Ectodermal cell (in vitro differentiated cells): ENCODE data around the gene RAI2.

Experiments
- H3K27ac ChIP-seq: 2 replicates; pipeline ENCODE4 v1.7.0; 2013; ENCODE audit warnings: mild to moderate bottlenecking, low read depth, low read length; ENCODE audit not compliant: insufficient read depth, poor library complexity, severe bottlenecking
- H3K27me3 ChIP-seq: 2 replicates; pipeline ENCODE4 v1.7.0; 2013; ENCODE audit warnings: mild to moderate bottlenecking, low read length; ENCODE audit not compliant: insufficient read depth, control insufficient read depth, poor library complexity, severe bottlenecking
- H3K36me3 ChIP-seq: one replicate; pipeline ENCODE4 v1.7.0; 2013; ENCODE audit warnings: low read length; ENCODE audit not compliant: control insufficient read depth, insufficient read depth
- H3K4me1 ChIP-seq: one replicate; pipeline ENCODE4 v1.7.0; 2013; ENCODE audit warnings: low read length; ENCODE audit not compliant: control insufficient read depth, insufficient read depth
- H3K4me3 ChIP-seq: 2 replicates; pipeline ENCODE4 v1.7.0; 2013; ENCODE audit warnings: low read depth, low read length, control low read depth; ENCODE audit not compliant: insufficient read depth
- H3K9me3 ChIP-seq: 2 replicates; pipeline ENCODE4 v1.7.0; 2013; ENCODE audit warnings: mild to moderate bottlenecking, low read length, moderate library complexity; ENCODE audit not compliant: control insufficient read depth
- WGBS, 2 experiments: methylation state at CpG; one replicate each; pipeline ENCODE4 v1.1.7; 2013; ENCODE audit warnings: missing lambda C conversion rate in 2 of 2; 5-methylcytosine and 5-hydroxymethylcytosine counted together

The RAI2 gene

GRCh38 chrX:17854069-17854468 lies 7.0 kb downstream of the RAI2 start:
- Histone ChIP-seq H3K4me3 (no peak overlapping the region), H3K9me3 (no peaks in the 10 kb centered on the region), H3K4me1 (peaks cover 4% of the 10 kb centered on the region), H3K36me3 (no peaks in the 10 kb centered on the region), H3K27ac (no peak overlapping the region), H3K27me3 (peaks cover 28% of the 10 kb centered on the region)
- 67 to 80% methylated on average over 1 to 2 of the region's 2 CpGs for WGBS, 2 experiments

DNA sequence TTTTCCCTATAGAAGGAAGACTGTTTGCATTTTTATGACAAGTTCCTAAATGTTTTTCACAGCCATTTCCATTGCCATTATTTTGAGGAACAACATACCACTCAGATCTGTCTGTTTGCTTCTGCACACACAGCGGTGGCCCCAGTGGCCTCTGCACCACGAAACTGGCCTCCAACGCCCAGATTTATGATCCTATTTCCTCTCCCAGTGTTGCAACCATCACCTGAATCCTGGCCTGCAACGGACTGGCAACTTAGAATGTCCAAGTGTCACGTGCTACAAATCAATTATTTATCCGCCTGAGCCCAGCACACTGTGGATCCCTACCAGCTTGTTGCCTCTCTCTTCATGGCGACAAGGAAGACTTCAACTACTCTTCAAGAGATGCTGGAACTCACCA lies 9.2 kb downstream of the RAI2 start:
- H3K27me3 ChIP-seq, result peaks cover 6% of the 10 kb centered on the region
- no peaks in the 10 kb centered on the region for H3K4me1 ChIP-seq
- H3K9me3 ChIP-seq, result no peaks in the 10 kb centered on the region
- H3K27ac ChIP-seq, result no peak overlapping the region
- 92 to 93% methylated on average over 7 of the region's 7 CpGs for WGBS, 2 experiments
- H3K36me3 ChIP-seq, result no peaks in the 10 kb centered on the region
- H3K4me3 ChIP-seq, result no peak overlapping the region

DNA sequence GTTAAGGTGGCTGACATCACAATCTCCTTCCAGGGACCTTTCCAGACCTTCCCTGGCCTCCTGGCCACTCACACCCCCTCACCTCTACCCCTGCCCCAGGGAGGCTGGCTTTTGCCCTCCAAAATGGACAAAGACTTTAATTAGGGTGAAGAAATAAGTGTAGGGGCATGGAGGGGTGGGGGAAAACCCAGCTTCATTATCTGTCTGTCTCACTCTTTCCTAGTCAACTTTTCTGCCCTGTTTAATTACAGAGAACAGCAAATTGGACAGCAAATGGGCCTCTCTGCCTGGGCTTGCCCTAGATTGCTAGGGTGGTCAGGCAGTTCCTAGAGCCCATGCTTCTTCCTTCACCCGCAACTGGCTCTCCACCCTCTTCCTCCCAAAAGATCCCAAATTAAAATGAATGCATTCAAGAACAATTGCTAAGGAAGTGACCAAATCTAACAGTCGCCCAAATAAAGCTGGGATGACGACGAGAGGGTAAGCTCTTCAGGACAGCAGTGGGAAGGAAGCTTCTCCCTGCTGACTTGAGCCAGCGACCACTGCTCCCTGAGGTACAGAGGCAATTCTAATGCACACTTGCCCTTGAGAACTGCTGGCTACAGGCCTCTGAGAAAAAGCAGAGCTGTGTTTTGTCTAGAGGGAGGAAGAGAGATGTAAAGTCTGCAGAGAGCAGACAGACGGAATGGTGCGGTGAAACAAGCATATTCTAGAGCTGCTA lies 12.4 kb downstream of the RAI2 start:
- Histone ChIP-seq H3K27ac (no peak overlapping the region), H3K4me1 (no peaks in the 10 kb centered on the region), H3K27me3 (no peaks in the 10 kb centered on the region), H3K4me3 (no peak overlapping the region), H3K9me3 (no peaks in the 10 kb centered on the region), H3K36me3 (no peaks in the 10 kb centered on the region)
- 83 to 92% methylated on average over 7 of the region's 7 CpGs for WGBS, 2 experiments

DNA sequence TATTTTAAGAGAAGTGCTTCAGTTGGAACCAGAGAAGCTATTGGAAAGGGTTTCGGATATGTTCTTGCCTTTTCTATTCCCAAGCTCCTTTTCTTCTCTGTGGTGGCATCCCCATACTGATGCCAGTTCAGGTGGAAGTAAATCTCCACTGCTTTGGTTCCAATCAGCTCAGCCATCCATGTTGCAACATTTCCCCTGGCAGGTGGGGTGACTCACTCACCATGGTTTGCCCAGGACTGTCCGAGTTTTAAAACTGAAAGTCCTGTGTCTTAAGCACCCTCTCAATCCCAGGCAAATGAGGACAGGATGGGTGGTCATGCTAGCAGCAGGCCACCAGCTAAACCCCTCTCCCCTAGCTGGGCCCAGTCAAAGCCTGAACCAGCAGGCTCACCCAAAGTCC lies 15.1 kb downstream of the RAI2 start:
- H3K4me1 ChIP-seq, result no peaks in the 10 kb centered on the region
- no peaks in the 10 kb centered on the region for H3K9me3 ChIP-seq
- no peak overlapping the region for H3K4me3 ChIP-seq
- no peaks in the 10 kb centered on the region for H3K36me3 ChIP-seq
- H3K27me3 ChIP-seq, result no peaks in the 10 kb centered on the region
- no peak overlapping the region for H3K27ac ChIP-seq
- WGBS, 2 experiments, result 95 to 100% methylated on average over 1 to 2 of the region's 2 CpGs

- 90% methylated on average over 2 of the region's 2 CpGs for WGBS, 2 experiments
- no peaks in the 10 kb centered on the region for H3K9me3 ChIP-seq
- no peak overlapping the region for H3K4me3 ChIP-seq
- no peaks in the 10 kb centered on the region for H3K27me3 ChIP-seq
- no peak overlapping the region for H3K27ac ChIP-seq
- no peaks in the 10 kb centered on the region for H3K36me3 ChIP-seq
- no peaks in the 10 kb centered on the region for H3K4me1 ChIP-seq
These were observed 16.9 kb downstream of the RAI2 start for GRCh38 chrX:17844236-17844635.

- no peaks in the 10 kb centered on the region for H3K27me3 ChIP-seq
- no peak overlapping the region for H3K4me3 ChIP-seq
- no peak overlapping the region for H3K27ac ChIP-seq
- H3K36me3 ChIP-seq, result no peaks in the 10 kb centered on the region
- no peaks in the 10 kb centered on the region for H3K9me3 ChIP-seq
- no peaks in the 10 kb centered on the region for H3K4me1 ChIP-seq
- 81 to 83% methylated on average over 6 of the region's 6 CpGs for WGBS, 2 experiments
These were observed 18.2 kb downstream of the RAI2 start for GRCh38 chrX:17842769-17843525.

- Histone ChIP-seq H3K4me3 (no peak overlapping the region), H3K27me3 (no peaks in the 10 kb centered on the region), H3K9me3 (no peaks in the 10 kb centered on the region), H3K36me3 (no peaks in the 10 kb centered on the region), H3K27ac (no peak overlapping the region), H3K4me1 (no peaks in the 10 kb centered on the region)
- WGBS, 2 experiments, result 76 to 87% methylated on average over 3 to 4 of the region's 4 CpGs
These were observed 21.8 kb downstream of the RAI2 start for GRCh38 chrX:17839269-17839668.

DNA sequence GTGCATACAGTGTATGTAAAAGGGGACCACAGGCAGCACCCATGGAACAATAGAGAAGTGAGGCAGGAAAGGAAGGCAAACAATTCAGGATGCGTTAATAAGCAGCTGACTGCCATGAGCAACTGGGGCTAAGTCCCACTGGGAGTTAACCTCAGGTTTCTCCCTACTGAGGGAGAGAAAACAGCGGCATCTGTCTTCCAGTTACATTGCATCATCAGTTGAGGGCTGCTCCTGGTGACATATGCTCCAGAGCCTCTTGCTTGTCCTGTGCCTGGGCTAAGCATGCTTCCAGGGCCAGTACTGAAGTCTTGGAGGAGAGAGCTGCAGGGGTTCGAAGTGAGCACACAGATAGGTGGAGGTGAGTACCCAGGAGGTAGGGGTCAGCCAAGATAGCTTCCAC lies 24.3 kb downstream of the RAI2 start:
- H3K27me3 ChIP-seq, result no peaks in the 10 kb centered on the region
- H3K9me3 ChIP-seq, result no peaks in the 10 kb centered on the region
- no peak overlapping the region for H3K27ac ChIP-seq
- 90 to 91% methylated on average over 3 of the region's 3 CpGs for WGBS, 2 experiments
- no peak overlapping the region for H3K4me3 ChIP-seq
- H3K4me1 ChIP-seq, result no peaks in the 10 kb centered on the region
- H3K36me3 ChIP-seq, result no peaks in the 10 kb centered on the region

- 85 to 100% methylated on average over 1 of the region's 2 CpGs for WGBS, 2 experiments
- Histone ChIP-seq H3K36me3 (no peaks in the 10 kb centered on the region), H3K9me3 (no peaks in the 10 kb centered on the region), H3K4me3 (no peak overlapping the region), H3K4me1 (no peaks in the 10 kb centered on the region), H3K27ac (no peak overlapping the region), H3K27me3 (no peaks in the 10 kb centered on the region)
These were observed 27.1 kb downstream of the RAI2 start for GRCh38 chrX:17833954-17834353.

- Histone ChIP-seq H3K36me3 (no peaks in the 10 kb centered on the region), H3K9me3 (no peaks in the 10 kb centered on the region), H3K4me1 (no peaks in the 10 kb centered on the region), H3K27ac (no peak overlapping the region), H3K4me3 (no peak overlapping the region), H3K27me3 (no peaks in the 10 kb centered on the region)
- WGBS, 2 experiments, result 85 to 97% methylated on average over 2 to 3 of the region's 3 CpGs
These were observed 29.8 kb downstream of the RAI2 start for GRCh38 chrX:17831255-17831654.
